ENCODE results near the gene CEMIP.

The CEMIP gene

DNA sequence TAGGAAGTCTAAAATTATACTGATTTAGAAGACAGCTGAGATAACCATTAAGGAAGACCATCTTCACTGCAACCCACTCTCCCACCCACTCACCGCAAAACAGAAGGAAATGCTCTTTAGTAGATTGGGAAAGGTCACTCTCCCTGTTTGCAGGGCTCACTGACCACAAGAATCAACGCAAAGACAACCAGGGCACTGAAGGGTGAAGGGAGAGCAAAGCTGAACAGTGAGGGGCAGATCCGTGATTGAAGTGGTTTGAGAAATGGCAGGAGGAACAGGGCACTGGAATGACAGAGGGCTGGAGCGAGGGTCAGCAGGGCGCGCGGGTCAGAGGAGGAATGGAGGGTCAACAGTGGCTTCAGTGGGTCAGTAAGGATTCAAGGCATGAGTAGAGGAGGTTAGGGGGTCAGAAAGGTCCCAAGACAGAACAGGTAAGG, 209.9 kb downstream of the CEMIP start:
- peaks cover 18 to 29% of the 10 kb centered on the region in 2 donors for H3K4me1 ChIP-seq (ENCODE audit: control insufficient read depth in 2 of 2, insufficient read depth in 2 of 2, low read length in 2 of 2)
- H3K9me3 ChIP-seq (ENCODE audit: control insufficient read depth in 2 of 2, low read length in 2 of 2): no peaks in the 10 kb centered on the region
- peak overlapping the region; percentile 87 to 89 for H3K27ac ChIP-seq (ENCODE audit: low read depth in 2 of 2, low read length in 2 of 2)
- peak overlapping the region; percentile 86 to 96 for H3K9ac ChIP-seq (ENCODE audit: low read depth in 1 of 2, low read length in 2 of 2)
- H3K4me3 ChIP-seq (ENCODE audit: low read length in 2 of 2): peak overlapping the region; percentile 93 to 99
- no peaks in the 10 kb centered on the region for H3K27me3 ChIP-seq (ENCODE audit: control insufficient read depth in 2 of 2, insufficient read depth in 2 of 2, low read length in 2 of 2)
- H3K36me3 ChIP-seq (ENCODE audit: control insufficient read depth in 2 of 2, insufficient read depth in 2 of 2, low read length in 2 of 2): no peaks in the 10 kb centered on the region

DNA sequence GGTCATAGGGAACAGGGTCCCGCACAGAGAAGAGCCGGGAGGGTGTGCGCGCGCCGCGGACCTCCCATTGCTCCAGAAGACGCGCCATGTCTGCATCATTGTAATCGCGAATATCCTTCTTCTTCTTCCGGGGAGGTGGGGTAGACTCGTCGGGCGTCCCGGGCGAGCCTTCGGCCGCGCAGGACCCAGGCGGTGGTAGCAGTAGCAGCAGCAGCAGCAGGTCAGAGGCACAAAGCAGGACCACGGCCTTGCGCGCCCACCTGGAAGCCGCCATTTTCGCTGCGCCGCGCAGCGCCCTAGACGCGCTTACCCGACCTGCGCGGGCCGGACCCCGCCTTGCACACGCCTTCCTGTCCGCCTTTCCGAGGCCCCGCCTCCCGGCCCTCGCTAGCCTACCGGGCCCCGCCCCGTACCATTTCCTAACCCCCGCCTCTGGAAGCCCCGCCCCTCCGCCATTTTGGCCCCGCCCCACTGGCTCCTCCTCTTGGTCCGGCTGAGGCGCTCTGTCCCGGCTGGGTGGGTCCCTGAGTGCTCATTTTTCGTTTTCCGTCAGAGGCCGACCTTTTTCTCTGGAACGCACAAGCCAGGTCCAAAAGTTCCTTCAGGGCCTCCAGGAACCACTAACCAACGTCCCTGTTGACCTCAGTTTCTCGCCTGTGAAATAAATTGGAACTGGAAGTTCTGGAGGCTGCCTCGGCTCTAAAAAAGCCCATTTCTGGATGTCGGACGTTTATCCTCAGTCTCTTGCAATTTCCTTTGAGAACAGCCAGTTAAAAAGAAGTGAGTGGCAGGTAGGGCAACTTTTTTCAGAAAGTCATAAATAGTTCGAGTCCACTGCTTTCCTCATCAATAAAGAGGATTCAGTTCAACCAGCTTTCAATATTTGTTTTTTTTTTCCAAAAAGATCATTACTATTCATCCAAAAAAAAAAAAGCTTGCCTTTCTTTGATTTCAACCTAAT, 210.6 kb downstream of the CEMIP start, which contains the start of gene MESD:
Gene MESD, minus strand, starts transcription at position 302 of the 961 bp plus-strand sequence. Its CDS starts 28 bp downstream, at position 274.
- Histone ChIP-seq H3K4me1 (ENCODE audit: control insufficient read depth in 2 of 2, insufficient read depth in 2 of 2, low read length in 2 of 2) (peaks cover 18 to 29% of the 10 kb centered on the region in 2 donors), H3K9ac (ENCODE audit: low read depth in 1 of 2, low read length in 2 of 2) (peak within 1 kb of the TSS; percentile 86 to 96), H3K27me3 (ENCODE audit: control insufficient read depth in 2 of 2, insufficient read depth in 2 of 2, low read length in 2 of 2) (no peaks in the 10 kb centered on the region), H3K27ac (ENCODE audit: low read depth in 2 of 2, low read length in 2 of 2) (peak within 1 kb of the TSS; percentile 90 to 94), H3K4me3 (ENCODE audit: low read length in 2 of 2) (peak within 1 kb of the TSS; percentile 93 to 99), H3K9me3 (ENCODE audit: control insufficient read depth in 2 of 2, low read length in 2 of 2) (no peaks in the 10 kb centered on the region), H3K36me3 (ENCODE audit: control insufficient read depth in 2 of 2, insufficient read depth in 2 of 2, low read length in 2 of 2) (no peaks in the 10 kb centered on the region)

DNA sequence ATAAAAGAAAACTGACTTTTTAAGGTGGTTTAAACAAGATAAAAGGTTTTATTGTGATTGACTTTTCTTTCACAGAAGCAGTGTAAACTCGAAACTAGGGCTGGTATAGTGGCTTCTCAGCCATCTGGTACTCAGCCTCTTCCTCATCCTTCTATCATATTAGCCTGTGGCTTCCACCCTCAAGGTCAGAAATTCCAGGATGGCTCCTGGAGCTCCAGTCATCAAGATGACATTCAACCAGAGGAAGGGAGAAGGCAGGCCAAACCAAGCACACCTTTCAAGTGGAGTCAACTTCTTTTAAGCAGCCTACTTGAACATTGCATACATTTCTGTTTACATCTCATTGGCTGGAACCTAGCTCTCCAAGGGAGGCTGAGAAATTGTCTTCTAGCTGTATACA, 211.8 kb downstream of the CEMIP start:
- no peak overlapping the region for H3K9ac ChIP-seq (ENCODE audit: low read depth in 1 of 2, low read length in 2 of 2)
- H3K36me3 ChIP-seq (ENCODE audit: control insufficient read depth in 2 of 2, insufficient read depth in 2 of 2, low read length in 2 of 2): no peaks in the 10 kb centered on the region
- H3K27me3 ChIP-seq (ENCODE audit: control insufficient read depth in 2 of 2, insufficient read depth in 2 of 2, low read length in 2 of 2): no peaks in the 10 kb centered on the region
- no peaks in the 10 kb centered on the region for H3K9me3 ChIP-seq (ENCODE audit: control insufficient read depth in 2 of 2, low read length in 2 of 2)
- no peak overlapping the region for H3K4me3 ChIP-seq (ENCODE audit: low read length in 2 of 2)
- peak overlapping the region; percentile 12 to 94 for H3K27ac ChIP-seq (ENCODE audit: low read depth in 2 of 2, low read length in 2 of 2)
- peaks cover 18 to 29% of the 10 kb centered on the region in 2 donors for H3K4me1 ChIP-seq (ENCODE audit: control insufficient read depth in 2 of 2, insufficient read depth in 2 of 2, low read length in 2 of 2)

DNA sequence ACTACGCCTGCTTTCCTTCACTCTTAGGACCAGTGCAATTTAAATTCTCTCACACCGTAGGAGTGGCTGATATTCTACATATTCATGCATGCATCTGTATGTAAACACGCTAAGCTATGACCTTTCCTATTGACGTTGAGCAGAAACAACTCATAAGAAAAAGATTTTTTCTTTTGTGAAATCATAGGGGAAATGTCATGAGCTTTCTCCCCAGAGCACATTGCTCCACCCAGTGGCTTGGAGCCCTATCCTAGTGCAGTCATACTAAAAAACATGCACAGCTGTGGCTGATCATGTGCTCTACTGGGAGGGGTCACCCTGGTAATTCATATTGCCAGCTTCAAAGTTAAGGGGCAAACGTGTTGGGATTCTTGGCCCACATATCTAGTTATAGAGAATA, 212.3 kb downstream of the CEMIP start:
- Histone ChIP-seq H3K9ac (ENCODE audit: low read depth in 1 of 2, low read length in 2 of 2) (no peak overlapping the region), H3K27me3 (ENCODE audit: control insufficient read depth in 2 of 2, insufficient read depth in 2 of 2, low read length in 2 of 2) (no peaks in the 10 kb centered on the region), H3K4me1 (ENCODE audit: control insufficient read depth in 2 of 2, insufficient read depth in 2 of 2, low read length in 2 of 2) (peaks cover 18 to 29% of the 10 kb centered on the region in 2 donors), H3K9me3 (ENCODE audit: control insufficient read depth in 2 of 2, low read length in 2 of 2) (no peaks in the 10 kb centered on the region), H3K36me3 (ENCODE audit: control insufficient read depth in 2 of 2, insufficient read depth in 2 of 2, low read length in 2 of 2) (no peaks in the 10 kb centered on the region), H3K4me3 (ENCODE audit: low read length in 2 of 2) (no peak overlapping the region), H3K27ac (ENCODE audit: low read depth in 2 of 2, low read length in 2 of 2) (peak overlapping the region; percentile 12 to 94)

DNA sequence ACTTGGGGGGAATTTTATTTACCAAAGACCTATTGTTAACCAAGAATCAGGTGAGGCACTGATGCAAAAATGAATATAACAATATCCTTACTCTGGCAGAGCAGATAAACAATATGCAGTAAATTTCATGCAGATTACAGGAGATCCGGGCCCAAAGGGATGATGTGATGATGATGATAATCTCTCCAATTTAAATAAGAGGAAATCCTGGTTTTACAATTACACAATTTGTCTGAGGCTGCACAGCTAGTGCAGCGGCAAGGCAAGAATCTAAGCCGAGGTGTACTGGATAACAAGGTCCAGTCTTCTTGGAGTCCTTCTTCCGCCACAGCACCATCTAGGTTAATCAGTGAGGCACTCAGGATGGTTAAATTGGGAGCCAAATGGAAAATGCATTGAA, 212.8 kb downstream of the CEMIP start:
- Histone ChIP-seq H3K9ac (ENCODE audit: low read depth in 1 of 2, low read length in 2 of 2) (no peak overlapping the region), H3K36me3 (ENCODE audit: control insufficient read depth in 2 of 2, insufficient read depth in 2 of 2, low read length in 2 of 2) (no peaks in the 10 kb centered on the region), H3K27ac (ENCODE audit: low read depth in 2 of 2, low read length in 2 of 2) (no peak overlapping the region), H3K4me3 (ENCODE audit: low read length in 2 of 2) (no peak overlapping the region), H3K27me3 (ENCODE audit: control insufficient read depth in 2 of 2, insufficient read depth in 2 of 2, low read length in 2 of 2) (no peaks in the 10 kb centered on the region), H3K4me1 (ENCODE audit: control insufficient read depth in 2 of 2, insufficient read depth in 2 of 2, low read length in 2 of 2) (peaks cover 18 to 29% of the 10 kb centered on the region in 2 donors), H3K9me3 (ENCODE audit: control insufficient read depth in 2 of 2, low read length in 2 of 2) (no peaks in the 10 kb centered on the region)

DNA sequence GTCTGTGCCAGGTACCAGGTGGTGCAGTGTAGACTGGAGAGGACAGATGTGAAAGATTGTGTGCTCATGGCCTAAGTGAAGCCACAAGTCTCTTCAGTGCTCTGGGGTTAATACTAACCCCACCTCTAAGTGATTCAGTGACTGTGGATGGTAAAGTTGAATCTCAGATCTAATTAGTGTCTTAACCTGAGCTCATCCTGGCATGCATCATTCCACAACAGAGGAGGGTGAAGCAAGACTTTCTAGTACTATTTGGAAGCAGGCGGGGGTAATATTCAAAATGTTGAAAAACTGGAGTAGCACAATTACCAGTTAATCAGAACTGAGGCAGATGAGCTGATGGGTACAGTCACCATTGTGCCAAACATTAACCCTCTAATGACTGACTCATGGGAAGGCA, 213.3 kb downstream of the CEMIP start:
- no peaks in the 10 kb centered on the region for H3K36me3 ChIP-seq (ENCODE audit: control insufficient read depth in 2 of 2, insufficient read depth in 2 of 2, low read length in 2 of 2)
- H3K4me1 ChIP-seq (ENCODE audit: control insufficient read depth in 2 of 2, insufficient read depth in 2 of 2, low read length in 2 of 2): peaks cover 18 to 29% of the 10 kb centered on the region in 2 donors
- no peak overlapping the region for H3K4me3 ChIP-seq (ENCODE audit: low read length in 2 of 2)
- no peak overlapping the region for H3K9ac ChIP-seq (ENCODE audit: low read depth in 1 of 2, low read length in 2 of 2)
- H3K27me3 ChIP-seq (ENCODE audit: control insufficient read depth in 2 of 2, insufficient read depth in 2 of 2, low read length in 2 of 2): no peaks in the 10 kb centered on the region
- H3K9me3 ChIP-seq (ENCODE audit: control insufficient read depth in 2 of 2, low read length in 2 of 2): no peaks in the 10 kb centered on the region
- H3K27ac ChIP-seq (ENCODE audit: low read depth in 2 of 2, low read length in 2 of 2): no peak overlapping the region

DNA sequence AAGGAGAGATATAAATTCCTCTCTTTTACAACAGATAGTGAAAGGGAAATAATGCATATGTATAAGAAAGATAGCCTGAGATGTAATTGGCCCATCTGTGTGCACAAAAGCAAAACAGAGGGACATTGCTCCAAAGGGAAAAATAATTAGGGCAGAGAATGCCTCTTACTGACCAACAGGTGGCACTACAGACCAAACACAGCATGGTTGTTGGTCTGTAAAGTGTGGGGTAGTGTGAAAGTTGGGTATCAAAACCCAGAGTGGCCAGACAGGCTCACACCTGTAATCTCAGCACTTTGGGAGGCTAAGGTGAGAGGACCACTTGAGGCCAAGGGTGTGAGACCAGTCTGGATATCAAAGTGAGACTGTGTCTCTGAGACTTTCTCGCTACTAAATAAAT, 217.1 kb downstream of the CEMIP start:
- H3K9me3 ChIP-seq (ENCODE audit: control insufficient read depth in 2 of 2, low read length in 2 of 2): no peaks in the 10 kb centered on the region
- H3K27me3 ChIP-seq (ENCODE audit: control insufficient read depth in 2 of 2, insufficient read depth in 2 of 2, low read length in 2 of 2): no peaks in the 10 kb centered on the region
- no peaks in the 10 kb centered on the region for H3K36me3 ChIP-seq (ENCODE audit: control insufficient read depth in 2 of 2, insufficient read depth in 2 of 2, low read length in 2 of 2)
- no peak overlapping the region for H3K27ac ChIP-seq (ENCODE audit: low read depth in 2 of 2, low read length in 2 of 2)
- no peak overlapping the region for H3K4me3 ChIP-seq (ENCODE audit: low read length in 2 of 2)
- H3K4me1 ChIP-seq (ENCODE audit: control insufficient read depth in 2 of 2, insufficient read depth in 2 of 2, low read length in 2 of 2): peaks cover 7% of the 10 kb centered on the region in 2 donors
- H3K9ac ChIP-seq (ENCODE audit: low read depth in 1 of 2, low read length in 2 of 2): no peak overlapping the region

DNA sequence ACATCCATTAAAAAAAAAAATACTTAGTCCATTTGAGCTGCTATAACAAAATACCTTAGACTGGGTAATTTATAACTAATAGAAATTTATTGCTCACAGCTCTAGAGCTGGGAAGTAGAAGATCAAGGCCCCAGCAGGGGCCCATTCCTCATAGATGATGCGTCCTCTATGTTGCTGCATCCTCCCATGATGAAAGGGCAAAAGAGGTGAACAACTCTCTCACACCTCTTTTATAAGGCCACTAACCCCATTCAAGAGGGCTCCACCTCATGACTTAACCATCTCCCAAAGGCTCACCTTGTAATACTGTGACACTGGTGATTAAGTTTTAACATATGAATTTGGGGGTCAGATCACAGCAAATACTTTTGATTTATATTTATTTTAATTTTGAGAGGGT, 218.5 kb downstream of the CEMIP start:
- no peaks in the 10 kb centered on the region for H3K27me3 ChIP-seq (ENCODE audit: control insufficient read depth in 2 of 2, insufficient read depth in 2 of 2, low read length in 2 of 2)
- peaks cover 9 to 16% of the 10 kb centered on the region in 2 donors for H3K4me1 ChIP-seq (ENCODE audit: control insufficient read depth in 2 of 2, insufficient read depth in 2 of 2, low read length in 2 of 2)
- no peak overlapping the region for H3K27ac ChIP-seq (ENCODE audit: low read depth in 2 of 2, low read length in 2 of 2)
- no peak overlapping the region for H3K9ac ChIP-seq (ENCODE audit: low read depth in 1 of 2, low read length in 2 of 2)
- no peak overlapping the region for H3K4me3 ChIP-seq (ENCODE audit: low read length in 2 of 2)
- peaks cover 0 to 1% of the 10 kb centered on the region in 2 donors for H3K36me3 ChIP-seq (ENCODE audit: control insufficient read depth in 2 of 2, insufficient read depth in 2 of 2, low read length in 2 of 2)
- no peaks in the 10 kb centered on the region for H3K9me3 ChIP-seq (ENCODE audit: control insufficient read depth in 2 of 2, low read length in 2 of 2)

DNA sequence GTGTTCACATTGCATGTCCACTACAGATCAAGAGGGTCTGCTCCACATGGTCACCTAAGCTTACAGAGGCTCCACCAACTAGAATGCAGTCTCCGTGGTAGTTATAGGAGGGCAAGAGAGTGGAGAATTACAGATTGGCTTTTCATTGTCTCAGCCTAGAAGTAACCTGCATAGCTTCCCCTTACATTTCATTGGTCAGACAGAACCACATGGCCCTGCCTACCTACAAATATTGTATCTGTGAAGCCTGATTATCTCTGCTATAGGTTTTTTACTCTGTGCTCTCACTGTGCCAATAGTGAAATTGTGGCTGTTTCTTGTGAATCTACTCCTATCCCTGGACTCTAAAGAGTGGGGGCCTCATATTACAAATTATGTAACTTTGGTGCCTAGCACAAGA, 219.1 kb downstream of the CEMIP start:
- H3K9me3 ChIP-seq (ENCODE audit: control insufficient read depth in 2 of 2, low read length in 2 of 2): no peaks in the 10 kb centered on the region
- H3K27ac ChIP-seq (ENCODE audit: low read depth in 2 of 2, low read length in 2 of 2): no peak overlapping the region
- H3K9ac ChIP-seq (ENCODE audit: low read depth in 1 of 2, low read length in 2 of 2): no peak overlapping the region
- peaks cover 13 to 20% of the 10 kb centered on the region in 2 donors for H3K4me1 ChIP-seq (ENCODE audit: control insufficient read depth in 2 of 2, insufficient read depth in 2 of 2, low read length in 2 of 2)
- H3K36me3 ChIP-seq (ENCODE audit: control insufficient read depth in 2 of 2, insufficient read depth in 2 of 2, low read length in 2 of 2): peaks cover 0 to 3% of the 10 kb centered on the region in 2 donors
- H3K4me3 ChIP-seq (ENCODE audit: low read length in 2 of 2): no peak overlapping the region
- no peaks in the 10 kb centered on the region for H3K27me3 ChIP-seq (ENCODE audit: control insufficient read depth in 2 of 2, insufficient read depth in 2 of 2, low read length in 2 of 2)

DNA sequence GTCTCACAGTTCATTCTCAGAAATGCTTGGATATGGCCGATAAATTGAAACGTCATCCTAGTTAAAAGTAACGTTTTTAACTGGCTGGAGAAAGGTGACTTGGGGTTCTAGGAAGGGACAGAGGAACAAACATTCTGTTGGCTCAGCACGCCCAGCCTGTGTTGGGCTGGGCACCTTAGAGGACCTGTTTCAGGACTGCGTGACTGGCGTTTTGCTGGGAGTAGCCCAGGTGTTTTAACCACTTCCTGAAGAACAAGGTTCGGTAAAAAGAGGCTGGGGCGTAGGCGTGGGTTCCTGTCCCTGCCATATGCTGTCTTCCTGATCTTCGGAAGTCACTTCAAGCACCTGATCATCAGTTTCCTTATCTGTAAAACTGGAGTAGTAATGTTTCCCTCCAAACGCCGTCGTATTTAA, 220.5 kb downstream of the CEMIP start:
- Histone ChIP-seq H3K27me3 (ENCODE audit: control insufficient read depth in 2 of 2, insufficient read depth in 2 of 2, low read length in 2 of 2) (no peaks in the 10 kb centered on the region), H3K4me1 (ENCODE audit: control insufficient read depth in 2 of 2, insufficient read depth in 2 of 2, low read length in 2 of 2) (peaks cover 16 to 20% of the 10 kb centered on the region in 2 donors), H3K9ac (ENCODE audit: low read depth in 1 of 2, low read length in 2 of 2) (peak overlapping the region; percentile 99), H3K9me3 (ENCODE audit: control insufficient read depth in 2 of 2, low read length in 2 of 2) (no peaks in the 10 kb centered on the region), H3K36me3 (ENCODE audit: control insufficient read depth in 2 of 2, insufficient read depth in 2 of 2, low read length in 2 of 2) (peaks cover 3 to 7% of the 10 kb centered on the region in 2 donors), H3K4me3 (ENCODE audit: low read length in 2 of 2) (peak overlapping the region; percentile 71 to 97), H3K27ac (ENCODE audit: low read depth in 2 of 2, low read length in 2 of 2) (peak overlapping the region; percentile 98 to 99)
